GM12872 (cell line): Measurements from ENCODE around the gene PNMA6E.

Experiments used
- TF ChIP-seq, protein P1 (sequence below): IDR thresholded peaks from 3 replicates; pipeline ENCODE4 v1.5.1; 2011; ENCODE audit warnings: low read depth, mild to moderate bottlenecking, low read length, moderate library complexity; ENCODE audit not compliant: insufficient read depth

The PNMA6E gene

DNA sequence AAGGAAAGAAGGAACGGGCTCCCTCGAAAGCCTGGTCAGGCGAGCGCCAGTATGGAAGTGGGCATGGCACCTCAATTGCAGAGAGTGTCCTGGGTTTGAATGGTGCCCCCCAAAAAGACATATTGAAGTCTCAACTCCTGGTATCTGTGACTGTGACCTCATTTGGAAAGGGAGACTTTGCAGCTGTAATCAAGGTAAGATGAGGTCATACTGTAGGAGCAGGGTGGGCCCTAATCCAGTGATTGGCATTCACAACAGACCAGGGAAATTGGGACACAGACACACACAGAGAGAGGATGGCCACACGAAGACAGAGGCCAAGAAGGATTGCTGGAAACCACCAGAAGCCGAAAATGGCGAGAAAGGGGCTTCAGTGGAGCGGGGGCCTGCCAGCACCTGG lies 16.5 kb upstream of the PNMA6E start:
- TF ChIP-seq, protein P1, sequence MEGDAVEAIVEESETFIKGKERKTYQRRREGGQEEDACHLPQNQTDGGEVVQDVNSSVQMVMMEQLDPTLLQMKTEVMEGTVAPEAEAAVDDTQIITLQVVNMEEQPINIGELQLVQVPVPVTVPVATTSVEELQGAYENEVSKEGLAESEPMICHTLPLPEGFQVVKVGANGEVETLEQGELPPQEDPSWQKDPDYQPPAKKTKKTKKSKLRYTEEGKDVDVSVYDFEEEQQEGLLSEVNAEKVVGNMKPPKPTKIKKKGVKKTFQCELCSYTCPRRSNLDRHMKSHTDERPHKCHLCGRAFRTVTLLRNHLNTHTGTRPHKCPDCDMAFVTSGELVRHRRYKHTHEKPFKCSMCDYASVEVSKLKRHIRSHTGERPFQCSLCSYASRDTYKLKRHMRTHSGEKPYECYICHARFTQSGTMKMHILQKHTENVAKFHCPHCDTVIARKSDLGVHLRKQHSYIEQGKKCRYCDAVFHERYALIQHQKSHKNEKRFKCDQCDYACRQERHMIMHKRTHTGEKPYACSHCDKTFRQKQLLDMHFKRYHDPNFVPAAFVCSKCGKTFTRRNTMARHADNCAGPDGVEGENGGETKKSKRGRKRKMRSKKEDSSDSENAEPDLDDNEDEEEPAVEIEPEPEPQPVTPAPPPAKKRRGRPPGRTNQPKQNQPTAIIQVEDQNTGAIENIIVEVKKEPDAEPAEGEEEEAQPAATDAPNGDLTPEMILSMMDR = no peak

DNA sequence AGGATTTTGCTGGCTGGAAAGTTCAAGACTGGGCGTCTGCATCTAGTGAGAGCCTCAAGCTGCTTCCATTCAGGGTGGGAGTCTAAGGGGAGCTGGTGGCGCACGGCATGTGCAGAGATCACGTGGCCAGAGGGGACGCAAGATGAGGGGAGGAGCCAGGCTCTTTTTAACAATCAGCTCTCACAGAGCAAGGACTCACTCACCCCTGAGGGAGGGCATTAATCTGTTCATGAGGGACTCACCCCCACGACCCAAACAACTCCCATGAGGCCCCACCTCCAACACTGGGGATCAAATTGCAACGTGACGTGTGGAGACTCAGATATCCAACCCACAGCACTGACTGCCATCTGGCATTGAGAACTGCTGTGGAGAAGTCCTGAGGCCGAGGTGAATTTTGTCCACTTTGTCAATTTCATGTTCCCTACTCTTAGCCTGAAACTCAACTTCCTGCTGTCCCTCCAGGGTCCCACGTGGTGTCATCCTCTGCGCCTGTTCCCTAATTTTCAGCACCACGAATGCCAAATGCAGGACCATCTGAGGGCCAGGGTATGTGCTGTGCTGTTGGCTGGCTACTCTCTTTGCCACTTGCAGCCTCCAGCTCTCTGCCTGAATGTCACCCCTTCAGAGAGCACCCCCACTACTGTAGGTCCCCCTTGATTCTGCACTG lies 15.8 kb upstream of the PNMA6E start:
- TF ChIP-seq, protein P1 = no peak

DNA sequence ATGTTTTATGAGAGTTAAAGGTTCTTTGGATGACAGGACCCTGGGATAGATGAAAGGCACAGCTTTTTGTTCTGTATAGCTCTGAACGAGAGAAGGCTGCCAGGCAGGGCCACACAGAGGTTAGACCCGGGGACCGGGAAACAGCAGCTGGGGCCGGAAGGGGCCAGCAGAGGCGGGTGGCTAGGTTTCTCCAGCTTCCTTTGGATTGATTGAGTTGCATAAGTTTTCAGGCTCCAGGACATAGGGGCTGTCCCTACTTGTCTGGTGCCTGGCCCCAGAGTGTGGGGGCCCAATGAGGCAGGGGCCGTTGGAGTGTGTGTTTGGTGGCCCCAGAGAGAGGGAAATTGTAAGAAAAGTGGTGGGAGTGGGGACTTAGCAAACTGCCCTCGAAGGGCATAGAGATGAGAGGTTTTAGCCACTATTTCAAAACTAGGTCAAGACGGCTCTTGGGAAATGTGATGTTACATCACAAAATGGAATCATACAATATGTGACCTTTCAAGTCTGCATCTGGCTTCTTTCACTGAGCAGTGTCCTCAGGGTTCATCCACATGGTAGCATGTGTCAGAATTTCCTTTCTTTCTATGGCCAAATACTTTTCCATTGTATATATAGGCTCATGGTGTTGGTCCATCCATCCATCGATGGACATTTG lies 13.8 kb upstream of the PNMA6E start:
- TF ChIP-seq, protein P1 = no peak

DNA sequence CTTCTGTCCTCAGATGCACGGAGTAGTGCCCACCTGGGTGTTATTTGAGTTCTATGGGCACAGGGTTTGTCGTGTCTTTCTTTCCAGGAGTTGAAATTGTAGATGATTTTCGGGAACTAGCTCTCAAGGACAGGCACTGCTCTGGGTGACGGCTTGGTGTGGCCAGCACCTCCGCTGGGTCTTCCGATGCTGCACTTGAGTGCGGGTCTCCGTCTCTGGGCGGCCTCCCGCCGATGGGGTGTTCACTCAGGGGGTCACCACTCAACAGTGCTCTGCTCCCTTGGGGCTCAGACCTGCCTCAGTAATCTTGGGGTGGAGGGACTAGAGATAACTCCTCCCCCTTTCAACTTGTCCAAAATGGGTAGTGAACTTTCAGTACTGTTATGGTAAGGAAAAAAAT lies 12.6 kb upstream of the PNMA6E start:
- TF ChIP-seq, protein P1 = no peak

DNA sequence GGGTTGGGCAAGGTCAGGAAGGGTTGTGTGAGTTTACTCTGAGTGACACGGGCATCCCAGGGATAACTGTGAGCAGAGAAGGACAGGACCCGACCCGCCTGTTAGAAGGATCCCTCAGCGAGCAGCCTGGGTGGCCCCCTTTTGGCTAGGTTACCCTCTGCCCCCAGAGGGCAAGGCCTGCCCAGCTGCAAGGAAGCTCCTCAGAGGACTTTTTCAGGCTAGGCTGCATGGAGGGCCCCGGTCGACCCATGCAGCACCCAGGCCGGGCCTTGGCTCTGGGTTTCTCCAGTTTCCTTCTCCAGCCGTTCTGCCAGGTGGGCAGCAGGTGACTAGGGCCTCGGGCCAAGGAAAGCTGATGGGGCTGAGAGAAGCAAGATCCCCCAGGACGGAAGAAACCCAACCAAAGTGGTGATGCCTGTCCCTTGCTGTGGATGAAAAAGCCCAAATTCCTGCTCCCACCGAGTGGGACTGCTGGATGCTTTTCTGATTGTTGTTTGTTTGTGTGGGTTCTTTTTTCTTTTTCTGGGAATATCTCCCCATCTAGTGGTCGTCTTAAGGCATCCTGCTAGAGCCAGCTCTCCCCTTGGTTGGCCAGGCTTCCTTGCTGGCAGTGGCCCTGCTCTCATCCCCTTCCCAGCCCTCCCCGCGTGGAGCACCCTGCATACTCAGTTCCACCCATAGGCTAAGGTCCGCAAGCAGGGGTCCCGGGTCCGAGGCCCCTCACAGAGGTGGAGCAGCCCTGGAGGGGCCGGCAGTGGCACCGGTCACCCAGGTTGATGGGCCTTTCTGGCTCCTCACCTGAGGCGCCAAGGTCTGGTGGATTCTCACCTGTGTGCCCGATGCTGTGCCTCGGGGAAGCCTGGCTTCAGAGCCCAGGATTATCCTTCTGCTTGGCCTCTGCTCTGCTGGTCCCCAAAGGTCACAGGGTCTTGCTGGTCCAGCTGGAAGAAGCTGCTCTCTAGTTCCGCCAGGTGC lies 11.9 kb upstream of the PNMA6E start:
- TF ChIP-seq, protein P1 = no peak

DNA sequence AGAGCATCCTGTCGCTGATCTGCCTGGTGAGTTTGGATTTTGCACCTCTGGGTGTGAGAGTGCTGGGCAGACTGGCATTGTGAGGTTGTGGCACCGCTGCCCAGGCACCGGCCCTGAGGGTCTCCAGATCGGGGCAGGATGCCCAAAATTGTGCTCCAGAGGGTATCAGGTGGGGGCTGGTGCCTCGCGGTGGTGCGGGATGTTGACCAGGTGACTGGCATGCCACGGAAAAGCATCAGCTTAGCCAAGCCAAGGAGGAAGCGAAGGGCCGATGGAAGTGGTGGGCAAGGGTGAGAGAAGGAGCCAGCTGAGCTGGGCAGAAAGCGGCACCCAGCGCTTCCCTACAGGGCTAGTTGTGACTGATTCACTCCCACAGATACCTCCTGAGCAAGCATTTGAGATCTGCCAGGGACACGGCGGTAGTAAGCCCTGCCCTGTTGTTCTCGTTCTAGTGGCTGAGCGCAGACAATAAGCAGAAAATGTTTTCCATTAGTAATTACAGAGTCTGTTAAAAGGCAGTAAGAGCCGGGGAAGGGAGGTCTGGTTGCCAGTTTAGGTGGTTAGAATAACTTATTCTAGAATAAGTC lies 10.9 kb upstream of the PNMA6E start:
- TF ChIP-seq, protein P1 = no peak
